ENCODE measurements around the gene MRPL23.

DNA sequence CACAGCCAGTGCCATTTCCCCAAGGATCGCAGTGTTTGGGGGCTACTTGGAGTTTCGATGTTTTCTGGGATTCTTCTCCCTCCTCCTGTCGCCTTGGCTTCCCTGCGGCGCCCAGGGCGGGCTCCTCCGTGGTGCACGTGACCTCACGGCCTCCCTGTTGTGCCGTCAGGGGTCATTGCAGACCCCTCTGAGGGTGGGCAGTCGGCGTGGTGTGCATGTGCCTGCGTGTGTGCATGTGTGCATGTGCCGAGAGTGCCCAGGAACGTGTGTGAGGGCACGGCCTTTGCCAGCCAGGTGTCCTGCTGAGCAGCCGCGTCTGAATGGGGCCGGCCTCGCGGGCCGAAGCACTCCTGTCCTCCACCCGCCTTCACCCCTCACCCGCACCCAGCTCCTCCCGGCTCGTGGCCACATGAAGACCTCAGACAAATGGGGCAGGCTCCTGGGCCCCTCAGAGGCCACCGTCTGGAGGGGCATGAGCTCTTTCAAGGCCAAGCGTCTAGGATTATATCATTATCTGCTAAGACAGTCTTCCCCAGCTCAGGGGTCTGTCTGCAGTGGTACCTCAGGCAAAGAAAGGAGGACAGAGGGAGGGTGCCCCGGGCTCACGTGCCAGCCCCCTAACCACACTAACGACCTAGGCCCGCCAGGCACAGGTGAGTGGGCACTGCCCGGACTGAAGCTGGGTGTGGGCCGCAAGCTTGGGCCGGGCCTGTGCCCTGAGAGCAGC, 9.4 kb upstream of the MRPL23 start:
- TF ChIP-seq CTCF (conservative IDR thresholded peaks at IDR 0.05) (no peak), EZH2 (IDR thresholded peaks at IDR 0.05; ENCODE audit: low read depth) (no peak)
